Right renal pelvis (tissue), 4 donors: ENCODE results near the gene ATPAF1. TPM values are rescaled to one million over a fixed set of nuclear protein-coding genes. Genes with fewer than 3 reads are reported as not detected.
"Not testable (repeated sequence)": the region's sequence is repeated elsewhere in the genome, so short reads cannot be mapped to it uniquely, and the experiment has no call there.

Source experiments
- DNase-seq, 4 donors: peaks; one replicate each; pipeline ENCODE4 v3.0.0-alpha.2; 2013; ENCODE audit warnings: low read depth in 4 of 4, low spot score in 3 of 4, missing footprints in 1 of 4
- polyA plus RNA-seq, 4 donors: library from polyadenylated mRNA; unstranded; fragments of 120-200 nt; gene quantifications; one replicate each; pipeline ENCODE4 v1.2.1, GENCODE V29; 2013; ENCODE audit not compliant: insufficient read length in 4 of 4

The ATPAF1 gene
- polyA plus RNA-seq, 4 donors, result 96.0 to 112 (median 108) TPM

DNA sequence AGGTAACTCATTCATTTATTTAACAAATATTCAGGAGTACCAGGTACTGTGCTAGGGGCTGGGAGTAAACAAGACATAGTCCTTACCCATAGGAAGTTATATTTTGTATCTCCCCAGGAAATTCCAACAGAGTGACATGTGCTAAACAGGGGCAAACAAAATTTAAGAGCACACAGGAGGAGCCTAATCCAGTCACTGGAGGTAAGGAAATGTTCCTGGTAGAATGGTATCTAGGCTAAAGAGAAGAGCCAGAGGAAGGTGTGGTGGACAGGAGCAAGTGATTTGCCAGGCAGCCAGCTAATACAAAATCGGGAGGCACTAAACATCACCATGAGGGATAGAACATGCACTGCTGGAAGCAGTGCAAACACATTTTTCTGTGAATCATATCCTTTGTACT is 13.9 kb upstream of the ATPAF1 start:
- no peak for DNase-seq

DNA sequence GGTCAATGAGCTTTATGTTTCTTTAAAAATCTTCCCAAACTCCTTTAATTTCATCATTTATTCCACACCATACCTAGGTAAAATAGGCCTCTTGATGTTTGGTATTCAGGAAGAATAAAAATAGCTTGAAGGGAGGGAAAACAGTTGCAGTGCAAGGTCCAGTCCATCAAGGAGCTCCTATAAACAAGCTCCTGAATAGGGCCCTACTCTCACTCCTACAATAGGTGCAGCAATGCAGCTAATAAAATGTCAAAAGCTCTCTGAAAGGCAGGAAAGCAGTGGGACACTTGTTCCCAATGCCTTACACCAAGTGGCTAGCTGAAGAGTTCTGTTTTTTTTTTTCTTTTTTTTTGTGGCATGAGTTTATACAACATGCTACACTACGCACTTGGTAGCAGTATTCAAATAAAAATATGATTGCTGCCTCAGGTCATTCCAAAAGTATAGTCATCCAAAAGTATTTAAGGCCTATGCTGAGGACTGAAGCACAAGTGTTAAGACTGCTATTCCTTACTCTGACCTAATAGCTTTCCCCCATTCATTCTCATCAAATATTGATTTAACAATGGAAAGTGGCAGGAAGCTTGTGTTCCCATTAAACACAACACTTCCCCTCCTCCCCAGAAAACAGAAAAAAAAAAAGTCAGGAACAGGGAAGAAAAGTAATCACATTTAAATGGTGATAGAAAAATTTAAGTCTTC is 13.3 kb upstream of the ATPAF1 start:
- no peak for DNase-seq

DNA sequence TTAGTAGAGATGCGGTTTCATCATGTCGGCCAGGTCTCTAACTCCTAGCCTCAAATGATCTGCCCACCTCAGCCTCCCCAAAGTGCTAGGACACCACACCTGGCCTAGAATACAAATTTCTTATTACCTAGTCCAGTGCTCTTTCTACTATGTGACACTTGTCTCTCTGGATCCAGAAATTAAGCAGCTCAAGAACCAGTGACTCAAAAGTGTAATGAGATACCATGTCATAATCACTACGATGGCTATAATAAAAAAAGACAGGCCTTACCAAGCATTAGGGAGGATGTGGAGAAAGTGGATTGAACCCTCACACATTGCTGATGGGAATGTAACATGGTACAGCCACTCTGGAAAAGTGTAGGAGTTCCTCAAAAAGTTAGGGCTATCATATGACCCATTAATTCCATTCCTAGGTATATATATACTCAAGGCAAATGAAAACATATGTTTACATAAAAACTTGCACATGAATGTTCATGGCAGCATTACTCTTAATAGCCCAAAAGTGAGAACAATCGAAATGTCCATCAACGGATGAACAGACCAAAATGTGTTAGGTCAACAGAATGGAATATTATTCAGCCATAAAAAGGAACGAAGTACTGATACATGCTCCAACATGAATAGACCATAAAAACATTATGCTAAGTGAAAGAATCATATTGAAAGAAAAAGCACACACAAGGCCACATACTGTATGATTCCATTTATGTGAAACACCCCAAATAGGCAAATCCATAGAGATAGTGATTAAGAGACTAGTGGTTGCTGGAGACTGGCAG is 11.8 kb upstream of the ATPAF1 start:
- no peak for DNase-seq

DNA sequence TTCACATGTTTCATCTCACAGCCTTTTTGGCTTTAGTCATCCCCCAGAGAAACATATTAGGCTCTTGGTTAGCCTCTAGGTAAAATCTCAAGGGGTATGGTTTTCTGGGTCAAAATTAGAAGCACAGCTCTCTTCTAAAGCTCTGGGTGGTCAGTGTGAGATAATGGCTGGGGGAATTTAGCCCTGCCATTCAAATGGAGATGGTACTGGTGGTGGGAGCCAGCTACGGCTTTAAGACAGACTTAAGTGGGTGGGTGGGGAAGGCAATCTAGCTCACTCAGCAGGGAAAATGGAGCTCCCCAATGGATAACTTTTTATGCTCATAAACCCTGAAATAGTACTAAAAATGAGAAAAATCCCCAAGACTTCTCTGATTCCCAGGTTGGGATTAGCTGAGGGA is 9.2 kb upstream of the ATPAF1 start:
- DNase-seq, result no peak

DNA sequence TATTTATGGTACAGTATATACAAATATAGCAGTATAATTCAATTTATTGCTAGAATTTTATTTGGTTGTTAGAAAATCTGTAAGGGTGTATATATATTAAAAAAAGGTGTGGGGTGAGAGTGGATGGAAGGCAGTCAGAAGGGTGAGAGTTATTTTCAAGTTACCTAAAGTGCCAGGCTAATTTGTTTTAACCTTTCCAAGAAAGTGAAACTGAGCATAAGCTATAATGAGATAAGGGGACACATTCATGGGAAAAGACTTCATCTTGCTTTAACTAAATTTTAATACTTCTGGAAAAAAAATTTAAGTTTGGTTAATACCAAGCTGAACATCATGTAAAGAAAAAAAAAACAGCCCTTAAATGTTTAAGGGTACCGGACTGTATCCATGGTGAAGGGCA is 8.4 kb upstream of the ATPAF1 start:
- no peak for DNase-seq

DNA sequence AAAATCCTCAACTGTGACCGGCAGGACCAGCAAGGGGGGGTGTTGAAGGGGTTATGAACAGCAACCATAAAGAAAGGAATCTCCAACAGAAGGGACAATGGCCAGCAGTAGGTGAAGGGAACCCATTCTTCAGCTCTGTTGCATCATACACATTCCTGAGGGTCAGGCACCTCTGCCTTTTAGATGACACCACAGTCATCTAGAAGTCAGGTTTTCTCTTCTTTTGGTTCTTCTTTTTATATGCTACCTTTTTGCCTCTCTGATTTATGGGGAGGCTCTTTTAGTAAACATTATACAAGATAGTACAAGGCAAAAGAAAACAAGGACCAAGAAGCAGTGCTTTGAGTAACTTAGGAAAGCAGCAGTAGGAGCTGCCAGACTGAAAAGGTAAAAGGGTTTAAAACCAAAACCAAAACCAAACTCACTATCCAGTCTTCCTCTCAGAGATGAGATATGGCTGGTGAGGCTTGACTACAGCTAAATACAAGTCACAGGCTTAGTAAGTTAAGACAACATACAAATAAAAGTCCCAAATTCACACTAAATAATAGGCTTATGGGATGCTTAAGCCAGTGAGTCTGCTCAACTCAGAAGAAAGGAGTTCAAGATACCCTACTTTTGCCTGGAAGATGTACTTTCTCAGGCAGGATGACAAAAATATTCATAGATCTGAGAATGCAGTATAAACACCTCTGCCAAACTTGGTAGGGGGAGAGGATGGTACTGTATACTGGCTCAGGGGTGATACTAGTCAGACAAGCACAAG is 7.6 kb upstream of the ATPAF1 start:
- DNase-seq, result no peak

DNA sequence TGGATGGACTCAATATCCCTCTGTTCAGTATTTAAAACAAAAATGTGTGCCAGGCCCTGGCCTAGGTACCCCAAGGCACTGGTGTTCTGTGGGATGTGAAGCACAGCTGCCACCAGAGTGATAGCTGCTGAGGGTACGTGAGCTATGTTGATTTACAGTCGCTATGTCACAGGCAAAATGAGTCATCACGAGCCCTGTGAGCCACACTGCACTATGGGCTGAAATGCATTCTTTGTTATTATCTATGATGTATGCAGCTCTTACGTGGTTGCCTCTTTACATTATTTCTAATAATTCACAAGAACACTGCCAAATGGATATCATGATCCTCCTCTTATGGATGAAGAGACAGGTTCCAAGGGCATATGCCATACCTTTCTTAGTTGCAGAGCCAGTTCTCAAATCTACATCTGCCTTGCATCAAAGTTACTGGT is 5.6 kb upstream of the ATPAF1 start:
- DNase-seq, result no peak

DNA sequence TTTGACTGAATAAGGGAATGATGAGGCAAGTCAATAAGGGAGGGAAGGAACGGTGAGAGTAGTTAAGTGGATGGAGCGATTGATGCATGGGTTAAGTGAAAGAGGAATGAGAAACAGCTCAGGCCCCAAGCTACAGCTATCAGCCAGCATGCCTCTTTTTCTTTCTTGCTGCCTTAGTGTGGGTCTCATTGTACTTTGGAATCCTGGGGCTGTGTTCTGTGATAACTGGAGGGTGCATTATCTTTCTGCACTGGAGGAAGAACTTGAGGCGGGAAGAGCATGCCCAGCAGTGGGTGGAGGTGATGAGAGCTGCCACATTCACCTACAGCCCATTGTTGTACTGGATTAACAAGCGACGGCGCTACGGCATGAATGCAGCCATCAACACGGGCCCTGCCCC is 4.5 kb upstream of the ATPAF1 start:
- DNase-seq, result no peak

DNA sequence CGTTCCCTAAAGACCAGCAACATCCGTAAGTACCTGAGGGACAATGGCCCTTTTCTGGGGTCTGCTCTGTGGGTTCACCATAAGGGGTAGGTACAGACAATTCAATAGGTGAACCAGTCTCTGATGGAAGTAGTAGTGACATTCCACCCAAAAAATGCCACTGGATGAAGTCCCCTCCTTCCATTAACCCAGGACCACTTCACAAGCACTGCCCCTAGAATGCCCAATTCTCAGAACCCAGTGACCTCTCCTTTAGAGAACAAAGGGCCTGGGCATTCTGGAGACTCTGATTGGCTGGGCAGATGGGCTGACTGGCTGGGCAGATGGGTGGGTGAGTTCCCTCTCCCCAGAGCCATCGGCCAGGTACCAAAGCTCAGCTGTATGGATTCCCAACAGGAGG is 3.4 kb upstream of the ATPAF1 start, which contains the start of gene TEX38:
Gene TEX38, plus strand, starts transcription at position 301 of the 400 bp plus-strand sequence. Its CDS starts 81 bp downstream, at position 382.
- no peak for DNase-seq

DNA sequence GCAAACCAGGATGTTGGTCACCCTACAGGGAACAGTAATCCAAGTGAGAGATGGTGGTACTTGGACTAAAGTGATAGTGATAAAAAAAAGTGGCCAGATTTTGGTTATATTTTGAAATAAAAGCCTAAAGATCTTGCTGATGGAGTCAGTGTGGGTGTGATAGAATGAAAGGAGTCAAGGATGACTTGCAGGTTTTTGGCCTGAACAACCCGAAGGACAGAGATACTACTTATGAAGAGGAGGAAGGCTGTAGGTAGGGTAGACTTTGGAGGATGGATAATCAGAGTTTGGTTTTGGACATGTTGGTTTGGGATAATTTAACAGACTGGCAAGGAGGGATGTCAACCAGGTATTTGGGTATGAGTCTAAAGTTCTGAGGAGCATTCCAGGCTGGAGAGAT is 2.0 kb upstream of the ATPAF1 start:
- DNase-seq, result no peak

DNA sequence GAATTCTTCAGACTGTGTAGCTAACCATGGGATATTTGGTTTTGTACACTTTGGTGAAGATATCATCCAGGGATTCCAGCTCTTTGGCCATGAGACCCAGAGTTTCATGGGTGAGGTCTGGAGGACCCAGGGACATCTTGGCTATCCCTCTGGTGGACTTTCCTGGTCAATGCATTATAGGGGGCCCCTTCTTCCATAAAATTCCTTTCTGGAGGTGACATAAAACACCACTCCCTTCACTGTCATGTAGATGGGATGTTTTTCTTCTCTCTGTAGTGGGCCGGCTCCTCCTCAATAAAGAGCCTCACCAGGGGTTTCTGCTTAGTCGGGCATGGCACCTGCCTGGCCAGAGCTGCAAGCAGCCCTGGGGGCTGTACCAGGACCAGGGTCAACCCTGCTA is 2.2 kb downstream of the ATPAF1 start:
- no peak for DNase-seq

DNA sequence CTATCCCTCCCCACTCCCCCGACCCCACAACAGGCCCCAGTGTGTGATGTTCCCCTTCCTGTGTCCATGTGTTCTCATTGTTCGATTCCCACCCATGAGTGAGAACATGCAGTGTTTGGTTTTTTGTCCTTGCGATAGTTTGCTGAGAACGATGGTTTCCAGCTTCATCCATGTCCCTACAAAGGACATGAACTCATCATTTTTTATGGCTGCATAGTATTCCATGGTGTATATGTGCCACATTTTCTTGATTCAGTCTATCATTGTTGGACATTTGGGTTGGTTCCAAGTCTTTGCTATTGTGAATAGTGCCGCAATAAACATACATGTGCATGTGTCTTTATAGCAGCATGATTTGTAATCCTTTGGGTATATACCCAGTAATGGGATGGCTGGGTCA is 5.2 kb downstream of the ATPAF1 start:
- DNase-seq, result not testable (repeated sequence)

DNA sequence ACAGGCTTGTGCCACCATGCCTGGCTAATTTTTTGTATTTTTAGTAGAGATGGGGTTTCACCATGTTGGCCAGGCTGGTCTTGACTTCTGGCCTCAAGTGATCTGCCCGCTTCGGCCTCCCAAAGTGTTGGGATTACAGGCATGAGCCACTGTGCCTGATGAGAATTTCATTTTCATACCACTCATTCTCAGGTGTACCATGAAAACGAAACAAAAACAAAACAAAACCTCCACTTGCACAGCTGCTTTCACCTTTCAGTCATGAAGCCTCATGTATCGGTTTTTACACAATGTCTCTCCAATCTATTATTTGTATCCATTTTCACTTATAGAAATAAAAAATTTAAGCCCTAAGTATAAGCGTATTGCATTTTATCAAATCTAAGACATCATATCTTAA is 8.0 kb downstream of the ATPAF1 start:
- DNase-seq, result not testable (repeated sequence)

DNA sequence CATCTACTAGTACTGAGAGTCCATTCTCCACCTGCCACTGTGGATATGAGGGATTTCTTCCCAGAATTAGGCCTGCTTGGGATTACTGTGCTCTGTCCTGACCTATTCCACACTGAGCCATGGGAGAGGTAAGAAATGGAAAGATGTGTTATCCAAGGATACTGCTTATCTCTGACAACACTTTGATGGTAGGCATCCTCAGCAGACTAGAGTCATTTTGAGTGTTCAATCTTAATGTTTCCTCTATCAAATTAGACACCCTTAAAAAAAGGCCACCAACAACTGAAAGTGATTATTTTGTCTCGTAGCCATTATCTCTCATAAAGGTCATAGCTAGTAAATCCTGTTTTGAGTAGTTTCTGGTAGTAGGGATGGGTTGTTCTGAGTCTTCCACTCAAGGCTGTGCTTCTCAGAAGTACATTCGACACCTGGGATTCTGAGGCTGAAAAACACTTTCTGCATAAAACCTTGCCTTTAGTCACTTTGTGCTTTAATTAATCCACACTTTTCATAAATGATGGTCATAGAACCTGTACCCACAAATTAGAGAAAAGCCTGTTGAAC is 8.8 kb downstream of the ATPAF1 start:
- no peak for DNase-seq

DNA sequence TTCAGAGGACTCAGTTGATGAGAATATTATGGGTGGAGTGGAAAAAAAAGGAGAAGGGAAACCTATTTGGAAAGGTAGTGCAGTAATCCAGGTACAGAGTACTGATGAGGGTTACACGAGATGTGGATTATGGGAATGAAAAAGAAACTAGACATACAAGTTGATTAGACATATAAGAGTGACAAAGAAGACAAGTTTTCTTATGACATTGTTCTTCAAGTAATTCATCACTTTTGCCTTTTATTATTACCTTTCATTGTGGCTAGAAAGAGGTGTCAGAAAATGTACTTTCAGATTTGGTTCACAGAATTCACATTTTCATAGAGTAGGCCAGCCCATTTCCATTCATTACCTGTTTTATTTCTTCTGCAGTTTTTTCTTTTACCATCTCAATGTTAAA is 10.4 kb downstream of the ATPAF1 start:
- no peak for DNase-seq

DNA sequence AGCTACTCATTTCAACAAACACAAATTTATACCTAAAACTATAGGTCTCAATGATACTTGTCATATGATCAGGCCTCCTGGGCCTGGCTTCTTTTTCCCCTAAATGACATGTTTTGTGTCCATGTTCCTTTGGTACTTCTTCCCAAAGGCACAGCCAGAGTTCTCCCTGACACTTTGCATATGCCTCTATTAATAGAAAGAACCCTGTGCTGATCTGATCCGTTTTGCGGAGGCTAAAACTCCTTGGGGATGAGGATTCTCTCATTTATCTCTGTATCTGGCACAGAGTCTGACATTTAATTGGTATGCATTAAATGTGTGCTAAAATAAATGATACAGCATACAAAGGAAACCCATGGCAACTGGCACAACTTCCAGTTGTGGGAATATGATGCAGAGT is 11.5 kb downstream of the ATPAF1 start:
- DNase-seq, result no peak

DNA sequence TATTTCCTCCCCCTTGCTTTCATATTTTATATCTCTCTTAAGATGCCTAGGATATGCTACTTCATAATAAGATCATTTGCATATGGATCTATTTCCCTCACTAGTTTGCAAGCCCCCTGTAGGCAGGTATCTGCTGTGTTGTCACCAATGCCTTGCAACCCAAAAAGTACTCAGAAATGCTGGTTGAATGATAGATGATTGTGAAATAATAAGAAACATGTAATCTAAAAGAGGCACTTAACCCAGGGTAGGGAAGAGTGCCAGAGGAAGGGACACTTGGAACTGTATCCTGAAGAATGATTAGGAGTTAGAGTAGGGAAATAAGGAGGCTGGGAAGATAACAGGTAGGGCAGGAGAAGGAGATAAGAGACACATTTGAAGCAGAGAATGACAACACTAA is 12.3 kb downstream of the ATPAF1 start:
- no peak for DNase-seq

DNA sequence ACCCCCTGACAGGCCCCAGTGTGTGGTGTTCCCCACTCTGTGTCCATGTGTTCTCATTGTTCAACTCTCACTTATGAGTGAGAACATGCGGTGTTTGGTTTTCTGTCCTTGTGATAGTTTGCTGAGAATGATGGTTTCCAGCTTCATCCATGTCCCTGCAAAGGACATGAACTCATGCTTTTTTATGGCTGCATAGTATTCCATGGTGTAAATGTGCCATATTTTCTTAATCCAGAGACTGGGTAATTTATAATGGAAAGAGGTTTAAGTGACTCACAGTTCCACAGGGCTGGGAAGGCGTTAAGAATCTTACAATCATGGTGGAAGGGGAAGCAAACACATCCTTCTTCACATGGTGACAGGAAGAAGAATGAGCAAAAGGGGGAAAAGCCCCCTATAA is 13.5 kb downstream of the ATPAF1 start:
- not testable (repeated sequence) for DNase-seq

DNA sequence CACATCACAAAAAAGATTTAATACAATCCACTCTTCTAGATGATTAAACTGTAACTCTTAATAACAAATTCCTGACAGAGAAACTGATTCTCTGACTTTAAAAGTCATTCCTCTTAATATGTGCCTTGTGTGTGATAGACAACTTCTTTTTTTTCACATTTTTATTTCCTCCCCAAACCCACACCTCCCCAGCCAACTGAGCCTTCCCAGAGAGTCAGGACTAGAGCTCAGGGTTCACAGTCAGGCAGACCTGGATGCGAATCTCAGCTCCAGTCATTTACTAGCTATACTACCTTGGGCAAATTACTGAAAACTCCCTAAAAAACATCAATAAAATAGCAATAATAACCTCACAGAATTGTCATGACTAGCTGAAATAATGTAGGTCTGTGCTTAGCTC is 14.2 kb downstream of the ATPAF1 start:
- no peak for DNase-seq

DNA sequence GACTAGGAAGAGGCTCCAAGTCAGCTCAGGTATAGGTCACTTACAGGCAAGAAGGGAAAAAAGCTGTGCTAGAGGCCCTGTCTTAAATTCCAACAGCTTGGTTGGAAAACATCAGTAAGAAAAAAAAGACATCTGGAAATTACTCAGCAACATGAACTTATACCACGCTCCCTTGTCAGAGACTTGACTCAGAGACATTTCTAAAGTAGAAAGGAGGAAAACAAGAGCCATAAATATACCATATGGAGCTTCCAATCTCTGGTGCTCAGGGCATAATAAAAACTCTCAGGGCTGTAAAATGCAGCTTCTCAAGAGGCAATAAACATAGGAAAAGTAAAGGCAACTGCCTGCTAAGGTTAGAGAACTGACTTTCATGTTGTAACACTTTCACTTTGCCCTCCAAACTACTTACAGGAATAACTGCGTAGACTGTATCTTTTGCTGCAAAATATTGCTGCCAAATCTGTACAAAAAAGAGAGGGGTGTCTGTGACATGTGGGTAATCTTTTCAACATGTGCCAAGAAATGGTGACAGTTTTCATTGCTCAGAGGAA is 14.7 kb downstream of the ATPAF1 start:
- DNase-seq, result peak in 2 of 4 donors; percentile 23 to 27
